AG09319 (cell line): ENCODE measurements around the gene KRTDAP.

Source experiments
- DNase-seq: peaks from one replicate; pipeline ENCODE4 v3.0.0-alpha.2; 2010; ENCODE audit warnings: low read depth; ENCODE audit errors: extremely low read depth
- CTCF ChIP-seq: IDR thresholded peaks from 2 replicates; pipeline ENCODE4 v1.5.1; 2011; ENCODE audit warnings: low read depth, mild to moderate bottlenecking, inconsistent platforms, low read length, moderate library complexity

The KRTDAP gene

DNA sequence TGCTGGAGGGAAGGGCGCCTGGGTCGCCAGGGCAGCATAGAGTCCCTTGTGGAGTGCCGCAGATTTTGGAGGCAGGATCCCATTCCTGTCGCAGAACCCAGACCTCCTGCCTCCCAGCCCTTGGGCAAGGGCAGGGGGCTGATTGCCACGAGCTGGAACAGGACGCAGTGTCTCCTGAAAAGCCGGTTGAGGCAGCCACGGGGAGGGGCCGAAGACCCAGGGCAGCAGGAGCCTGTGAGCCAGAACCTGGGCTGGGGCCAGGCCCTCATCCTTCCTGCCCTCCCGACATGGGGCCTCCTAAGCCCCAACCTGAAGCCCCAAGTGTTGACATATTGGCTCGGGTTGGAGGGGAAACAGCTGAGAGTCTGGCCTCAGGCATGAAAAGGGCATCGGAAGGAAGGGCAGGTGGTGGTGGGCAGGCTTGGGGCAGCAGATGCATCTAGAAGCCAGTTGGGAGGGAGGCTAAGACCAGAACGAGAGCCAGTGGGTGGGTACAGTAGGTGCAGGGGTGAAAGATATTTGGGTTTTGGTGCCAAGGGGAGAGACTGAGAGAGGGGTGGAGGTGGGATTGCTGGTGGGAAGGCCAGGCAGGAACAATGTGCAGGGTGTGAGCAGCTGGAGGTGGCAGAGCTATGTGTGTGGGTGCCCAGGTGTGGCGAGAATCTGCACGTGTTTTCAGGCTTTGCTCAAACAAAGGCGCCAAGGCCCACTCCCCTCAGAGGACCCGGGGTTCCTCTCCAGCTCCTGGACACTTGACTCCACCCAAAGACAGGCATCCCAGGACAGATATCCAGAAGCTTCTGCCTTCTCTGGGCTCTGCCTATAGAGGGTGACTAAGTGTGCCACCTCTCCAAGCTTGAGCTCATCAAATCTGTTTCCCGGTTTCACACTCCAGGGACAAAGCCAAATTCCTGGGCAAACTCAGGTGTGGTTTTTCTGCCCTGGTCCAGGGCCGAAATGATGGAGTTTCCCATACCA, 39.3 kb upstream of the KRTDAP start:
- TF ChIP-seq CTCF = no peak
- no peak for DNase-seq

DNA sequence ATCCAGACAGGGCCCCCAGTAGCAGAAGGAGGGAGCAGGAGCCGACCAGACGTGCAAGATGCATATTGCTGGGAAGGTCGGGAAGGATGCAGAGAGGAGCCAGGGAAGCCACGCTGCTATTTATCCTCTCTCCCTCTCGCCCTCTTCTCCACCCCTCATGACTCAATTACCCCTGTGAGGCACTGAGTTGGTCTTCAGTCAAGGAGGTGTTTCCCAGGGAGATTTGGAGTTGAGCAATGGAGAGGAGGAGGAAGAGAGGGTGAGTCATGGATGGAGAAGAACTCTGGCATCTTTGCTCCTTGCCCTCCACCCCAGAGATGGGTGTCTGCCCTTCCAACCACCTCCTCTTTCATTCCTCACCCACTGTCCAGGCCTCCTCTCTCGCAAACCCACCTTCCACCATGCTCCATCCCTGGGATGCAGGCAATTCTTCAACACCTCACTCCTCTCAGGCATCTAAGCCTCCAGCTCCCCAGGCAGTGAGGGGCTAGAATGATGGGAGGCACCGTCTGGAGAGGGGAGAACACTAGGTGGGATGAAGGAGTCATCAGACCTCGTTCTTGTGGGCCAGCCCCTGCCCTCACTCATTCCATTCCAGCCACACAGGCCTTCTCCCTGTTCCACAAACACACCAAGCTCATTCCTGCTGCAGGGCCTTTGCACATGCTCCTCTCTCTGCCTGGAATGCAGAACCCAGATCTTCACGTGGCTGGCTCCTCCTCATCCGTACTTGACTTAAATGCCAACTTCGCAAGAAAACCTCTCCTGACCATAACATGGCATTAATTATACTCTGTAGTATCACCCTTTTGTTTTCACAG, 38.2 kb upstream of the KRTDAP start, which contains the start of gene SBSN:
Gene SBSN (minus strand): TSS at position 94 of the 821 bp plus-strand sequence. CDS start 30 bp downstream, at position 64.
- peak; percentile 28 for DNase-seq
- no peak for TF ChIP-seq CTCF

- TF ChIP-seq CTCF = no peak
Measured at GRCh38 chr19:35525873-35526272, 35.6 kb upstream of the KRTDAP start.

DNA sequence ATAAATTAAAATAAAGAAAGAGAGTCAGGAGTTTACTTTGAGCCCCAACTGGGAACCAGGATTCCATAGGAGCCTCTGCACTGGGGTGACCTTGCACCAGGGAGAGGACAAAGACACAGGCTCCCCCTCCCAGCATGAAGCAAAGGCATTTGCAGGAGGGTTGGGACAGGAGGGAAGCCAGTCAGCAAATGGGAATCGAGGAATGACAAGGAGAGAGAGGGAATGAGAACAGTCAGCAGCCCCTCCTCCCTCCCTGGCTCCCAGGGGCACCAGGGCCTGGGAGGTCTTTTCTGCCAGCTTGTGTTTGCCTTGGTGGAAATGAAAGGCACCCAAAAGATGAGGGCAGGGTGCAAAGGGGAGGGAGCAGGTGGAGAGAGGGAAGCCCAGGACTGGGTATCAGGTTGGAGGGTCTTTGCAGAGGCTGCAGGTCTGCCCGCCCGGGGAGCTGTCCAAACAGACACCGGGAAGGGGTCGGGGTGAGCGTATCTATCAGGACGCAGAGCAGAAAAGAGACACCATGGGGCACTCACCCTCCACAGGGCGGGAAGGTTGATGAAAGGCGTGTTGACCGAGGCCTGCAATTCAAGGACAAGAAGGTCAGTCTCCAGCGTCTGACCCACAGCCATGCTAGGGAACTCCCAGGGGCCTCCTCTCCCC, 34.0 kb upstream of the KRTDAP start:
- no peak for TF ChIP-seq CTCF
- no peak for DNase-seq

More at GRCh38 chr19:35525873-35526272, 35.6 kb upstream of the KRTDAP start:
- DNase-seq = no peak

- TF ChIP-seq CTCF = no peak
Measured at GRCh38 chr19:35522745-35523327, 32.6 kb upstream of the KRTDAP start.

GRCh38 chr19:35521124-35521743, 31.0 kb upstream of the KRTDAP start:
- no peak for DNase-seq
- TF ChIP-seq CTCF = no peak

More at GRCh38 chr19:35522745-35523327, 32.6 kb upstream of the KRTDAP start:
- DNase-seq = no peak
